ENCODE data around the gene NCOA7.
"Not testable (repeated sequence)": the region's sequence is repeated elsewhere in the genome, so short reads cannot be mapped to it uniquely, and the experiment has no call there.

NCOA7 gene

DNA sequence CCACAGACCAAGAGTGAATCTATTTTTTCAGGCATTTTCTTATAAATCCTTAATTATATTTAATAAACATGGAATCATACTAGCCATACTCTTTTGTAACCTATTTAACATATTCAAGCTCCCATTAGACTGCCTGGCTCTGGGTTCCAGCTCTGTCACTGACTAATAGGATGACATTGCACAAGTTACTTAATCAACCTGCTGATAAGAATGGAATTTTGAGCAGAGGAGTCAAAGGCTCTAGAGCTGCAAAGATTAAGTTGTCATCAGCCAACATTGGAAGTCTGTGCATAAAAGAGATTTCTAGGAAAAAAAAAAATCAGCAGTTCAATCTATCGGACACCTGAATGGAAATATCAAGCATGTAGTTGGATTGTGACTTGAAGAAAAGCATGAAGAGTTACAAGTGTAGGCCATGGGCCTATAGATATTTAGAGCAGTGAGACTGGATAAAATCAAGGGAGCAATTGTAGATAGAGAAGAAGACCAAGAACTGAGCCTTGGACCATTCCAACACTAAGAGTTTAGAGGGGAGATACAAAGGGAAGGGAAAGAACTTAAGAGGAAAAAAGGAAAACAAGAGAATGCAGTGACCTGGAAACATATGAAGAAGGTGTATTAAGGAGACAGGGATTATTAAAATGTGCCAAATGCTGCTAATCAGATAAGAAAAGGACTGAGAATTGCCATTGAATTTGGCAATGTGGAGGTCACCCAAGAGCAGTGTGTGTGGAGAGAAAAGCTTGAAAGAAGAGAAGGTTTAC is 154.8 kb downstream of the NCOA7 start:
- in situ Hi-C loops (cut with HindIII; ENCODE audit: low sequenced_read_pairs), result no loop called here
- H3K4me3 ChIP-seq (ENCODE audit: low read depth, low read length), result no peak overlapping the region
- TF ChIP-seq, protein P1, sequence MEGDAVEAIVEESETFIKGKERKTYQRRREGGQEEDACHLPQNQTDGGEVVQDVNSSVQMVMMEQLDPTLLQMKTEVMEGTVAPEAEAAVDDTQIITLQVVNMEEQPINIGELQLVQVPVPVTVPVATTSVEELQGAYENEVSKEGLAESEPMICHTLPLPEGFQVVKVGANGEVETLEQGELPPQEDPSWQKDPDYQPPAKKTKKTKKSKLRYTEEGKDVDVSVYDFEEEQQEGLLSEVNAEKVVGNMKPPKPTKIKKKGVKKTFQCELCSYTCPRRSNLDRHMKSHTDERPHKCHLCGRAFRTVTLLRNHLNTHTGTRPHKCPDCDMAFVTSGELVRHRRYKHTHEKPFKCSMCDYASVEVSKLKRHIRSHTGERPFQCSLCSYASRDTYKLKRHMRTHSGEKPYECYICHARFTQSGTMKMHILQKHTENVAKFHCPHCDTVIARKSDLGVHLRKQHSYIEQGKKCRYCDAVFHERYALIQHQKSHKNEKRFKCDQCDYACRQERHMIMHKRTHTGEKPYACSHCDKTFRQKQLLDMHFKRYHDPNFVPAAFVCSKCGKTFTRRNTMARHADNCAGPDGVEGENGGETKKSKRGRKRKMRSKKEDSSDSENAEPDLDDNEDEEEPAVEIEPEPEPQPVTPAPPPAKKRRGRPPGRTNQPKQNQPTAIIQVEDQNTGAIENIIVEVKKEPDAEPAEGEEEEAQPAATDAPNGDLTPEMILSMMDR (IDR thresholded peaks at IDR 0.05; ENCODE audit: low read depth, low read length, missing control alignments), result no peak
- DNase-seq (ENCODE audit: low read depth), result no peak

DNA sequence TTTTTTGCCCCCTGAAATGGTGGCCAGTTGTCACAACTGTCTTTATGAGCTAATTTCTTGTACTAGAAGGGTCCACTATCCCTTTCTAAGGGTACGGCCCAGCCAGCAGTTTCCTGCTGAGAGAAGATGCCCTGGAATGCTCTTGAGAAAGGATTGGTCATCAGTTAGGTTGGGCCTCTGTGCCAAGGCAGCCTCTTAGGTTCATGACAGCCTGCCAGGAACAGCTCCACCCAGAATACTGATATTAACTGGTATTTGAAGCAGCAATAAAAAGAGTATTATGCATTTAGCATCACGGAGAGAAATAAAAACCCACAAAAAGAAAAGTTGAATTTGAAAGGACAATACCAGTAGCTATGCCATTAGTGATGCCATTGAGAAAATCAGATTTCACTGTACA is 156.9 kb downstream of the NCOA7 start:
- in situ Hi-C loops (cut with HindIII; ENCODE audit: low sequenced_read_pairs), result no loop called here
- no peak overlapping the region for H3K4me3 ChIP-seq (ENCODE audit: low read depth, low read length)
- no peak for DNase-seq (ENCODE audit: low read depth)
- TF ChIP-seq, protein P1 (IDR thresholded peaks at IDR 0.05; ENCODE audit: low read depth, low read length, missing control alignments), result no peak

DNA sequence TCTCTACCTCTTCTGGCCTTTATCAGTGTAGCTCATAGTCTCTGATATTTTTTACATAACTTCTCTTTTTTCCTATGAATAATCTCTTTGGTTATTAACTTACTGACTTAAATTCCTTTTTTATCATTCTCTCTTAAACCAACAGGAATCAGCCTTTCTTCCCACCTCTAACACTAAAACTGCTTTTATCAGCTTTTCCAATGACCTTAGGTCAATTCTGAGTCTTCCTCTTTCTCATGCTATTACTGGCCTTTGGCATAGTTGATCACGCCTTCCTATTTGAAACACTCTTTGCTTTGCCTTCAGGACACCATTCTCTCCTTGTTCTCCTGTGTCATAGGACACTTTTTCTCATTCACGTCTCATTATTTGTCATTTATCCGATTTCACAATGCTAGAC is 157.7 kb downstream of the NCOA7 start:
- in situ Hi-C loops (cut with HindIII; ENCODE audit: low sequenced_read_pairs), result no loop called here
- H3K4me3 ChIP-seq (ENCODE audit: low read depth, low read length), result no peak overlapping the region
- DNase-seq (ENCODE audit: low read depth), result no peak
- TF ChIP-seq, protein P1 (IDR thresholded peaks at IDR 0.05; ENCODE audit: low read depth, low read length, missing control alignments), result no peak

DNA sequence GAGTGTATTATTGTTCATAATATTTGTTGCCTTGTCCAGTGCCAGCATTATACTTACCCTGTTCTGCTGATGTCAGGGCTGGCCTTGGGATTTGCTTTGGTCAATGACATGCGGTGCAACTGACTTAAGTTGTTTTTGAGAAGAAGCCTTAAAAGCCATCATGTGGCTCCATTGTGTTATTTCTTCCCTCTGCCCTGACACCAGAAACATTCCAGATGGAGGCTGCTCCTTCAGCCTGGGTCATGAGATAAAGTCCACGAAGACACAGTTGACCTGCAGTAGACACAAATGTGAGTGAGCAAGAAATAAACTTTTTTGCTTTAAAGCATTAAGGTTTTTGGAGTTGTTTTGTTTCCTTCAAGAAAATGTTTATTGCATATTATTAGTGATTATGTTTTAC is 158.3 kb downstream of the NCOA7 start:
- DNase-seq (ENCODE audit: low read depth), result no peak
- H3K4me3 ChIP-seq (ENCODE audit: low read depth, low read length), result no peak overlapping the region
- TF ChIP-seq, protein P1 (IDR thresholded peaks at IDR 0.05; ENCODE audit: low read depth, low read length, missing control alignments), result no peak
- in situ Hi-C loops (cut with HindIII; ENCODE audit: low sequenced_read_pairs), result no loop called here

DNA sequence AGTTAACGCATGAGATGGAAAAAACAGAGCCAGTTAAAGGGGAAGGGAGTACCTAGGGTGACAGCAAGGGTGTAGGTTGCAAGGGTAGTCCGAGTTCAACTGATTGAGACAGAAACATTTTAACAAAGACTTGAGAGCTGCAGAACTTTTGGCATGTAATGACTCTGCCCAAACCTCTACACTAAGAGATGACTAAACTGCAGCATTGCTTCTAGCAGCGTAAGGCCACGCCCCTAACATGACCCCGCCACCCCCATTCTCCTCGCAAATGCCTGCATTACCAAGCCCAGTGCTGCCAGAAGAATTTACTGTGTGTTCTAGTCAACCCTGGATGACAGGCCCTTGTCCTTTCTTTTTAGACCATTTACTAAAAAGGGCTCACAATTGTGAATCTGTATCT is 159.5 kb downstream of the NCOA7 start:
- DNase-seq (ENCODE audit: low read depth), result no peak
- TF ChIP-seq, protein P1 (IDR thresholded peaks at IDR 0.05; ENCODE audit: low read depth, low read length, missing control alignments), result no peak
- H3K4me3 ChIP-seq (ENCODE audit: low read depth, low read length), result no peak overlapping the region
- in situ Hi-C loops (cut with HindIII; ENCODE audit: low sequenced_read_pairs), result loop anchor here (25.0 kb wide), 1 partner anchor 163 kb away; the partner anchor contains the start of gene NCOA7

DNA sequence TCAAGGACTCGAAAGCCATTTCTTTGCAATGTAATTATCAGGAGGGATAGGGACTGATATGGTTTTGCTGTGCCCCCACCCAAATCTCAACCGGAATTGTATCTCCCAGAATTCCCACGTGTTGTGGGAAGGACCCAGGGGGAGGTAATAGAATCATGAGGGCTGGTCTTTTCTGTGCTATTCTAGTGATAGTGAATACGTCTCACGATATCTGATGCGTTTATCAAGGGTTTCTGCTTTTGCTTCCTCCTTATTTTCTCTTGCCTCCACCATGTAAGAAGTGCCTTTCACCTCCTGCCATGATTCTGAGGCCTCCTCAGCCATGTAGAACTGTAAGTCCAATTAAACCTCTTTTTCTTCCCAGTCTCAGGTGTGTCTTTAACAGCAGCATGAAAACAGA is 160.0 kb downstream of the NCOA7 start:
- H3K4me3 ChIP-seq (ENCODE audit: low read depth, low read length); DNase-seq (ENCODE audit: low read depth): not testable (repeated sequence)
- in situ Hi-C loops (cut with HindIII; ENCODE audit: low sequenced_read_pairs), result loop anchor here (25.0 kb wide), 1 partner anchor 163 kb away; the partner anchor contains the start of gene NCOA7

DNA sequence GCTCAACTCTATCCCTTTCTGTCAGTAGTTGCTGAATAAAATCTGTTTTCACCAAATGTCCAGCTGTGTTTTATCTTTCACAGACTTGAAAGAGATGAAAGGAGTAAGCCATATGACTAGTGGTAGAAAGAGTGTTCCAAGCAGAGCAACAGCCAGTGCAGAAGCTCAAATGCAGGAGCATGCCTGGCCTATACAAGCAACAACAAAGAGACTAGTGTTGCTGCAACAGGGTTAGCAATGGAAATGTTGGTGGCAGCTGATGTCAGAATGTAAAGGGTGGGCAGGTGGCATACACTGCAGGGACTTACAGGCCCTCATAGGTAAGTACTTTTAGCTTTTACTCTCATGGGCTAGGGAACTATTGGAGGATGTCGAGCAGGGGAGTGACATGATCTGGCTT is 160.6 kb downstream of the NCOA7 start:
- in situ Hi-C loops (cut with HindIII; ENCODE audit: low sequenced_read_pairs), result loop anchor here (25.0 kb wide), 1 partner anchor 164 kb away; the partner anchor contains the start of gene NCOA7
- H3K4me3 ChIP-seq (ENCODE audit: low read depth, low read length), result no peak overlapping the region
- DNase-seq (ENCODE audit: low read depth), result no peak
- TF ChIP-seq, protein P1 (IDR thresholded peaks at IDR 0.05; ENCODE audit: low read depth, low read length, missing control alignments), result no peak
